CD14-positive monocyte (primary cell): ENCODE measurements around the gene SBF2. TPM values are rescaled to one million over a fixed set of nuclear protein-coding genes. Genes with fewer than 3 reads are reported as not detected.

Source experiments
- DNase-seq, 3 donors: peaks; one replicate each; pipeline ENCODE4 v3.0.0-alpha.2; 2011 to 2022
- H2AFZ ChIP-seq: 2 replicates; pipeline ENCODE4 v1.6.0; 2012; ENCODE audit warnings: mild to moderate bottlenecking, low read depth, low read length, inconsistent platforms; ENCODE audit not compliant: insufficient read depth, poor library complexity, severe bottlenecking
- H3K27ac ChIP-seq, 2 donors: 1 replicate in 1 of 2; 2 replicates in 1 of 2; pipeline ENCODE4 v1.5.1; 2012 to 2013; ENCODE audit warnings: low read length in 2 of 2, control low read depth in 1 of 2, inconsistent platforms in 1 of 2, low read depth in 1 of 2, mild to moderate bottlenecking in 1 of 2
- H3K27me3 ChIP-seq, 2 donors: one replicate each; pipeline versions ENCODE4 v1.6.0 to v1.6.1; 2011 to 2013; ENCODE audit warnings: low read length in 2 of 2; ENCODE audit not compliant: control insufficient read depth in 2 of 2, insufficient read depth in 2 of 2
- H3K36me3 ChIP-seq, 2 donors: replicated peaks in 1 of 2; 1 replicate in 1 of 2; 2 replicates in 1 of 2; pipeline versions ENCODE4 v1.5.1 to v1.6.1; 2012 to 2013; ENCODE audit warnings: low read length in 2 of 2, control low read depth in 1 of 2, inconsistent platforms in 1 of 2, mild to moderate bottlenecking in 1 of 2; ENCODE audit not compliant: insufficient read depth in 2 of 2, control insufficient read depth in 1 of 2
- H3K4me1 ChIP-seq, 2 donors: 1 replicate in 1 of 2; 2 replicates in 1 of 2; pipeline versions ENCODE4 v1.5.1 to v1.6.1; 2012 to 2013; ENCODE audit warnings: low read length in 2 of 2, control low read depth in 1 of 2, inconsistent platforms in 1 of 2, mild to moderate bottlenecking in 1 of 2, moderate library complexity in 1 of 2; ENCODE audit not compliant: insufficient read depth in 2 of 2, control insufficient read depth in 1 of 2
- H3K4me2 ChIP-seq: replicated peaks from 2 replicates; pipeline ENCODE3; 2012; ENCODE audit warnings: low read length, moderate library complexity, mild to moderate bottlenecking; ENCODE audit not compliant: poor library complexity, severe bottlenecking; ENCODE audit errors: extremely low read depth
- H3K4me3 ChIP-seq, 3 experiments: fragments of 200-600 bp in 1 of 3; sonication (generic) in 1 of 3; replicated peaks in 1 of 3; 1 replicate in 2 of 3; 2 replicates in 1 of 3; pipeline ENCODE4 v1.5.1; 2011 to 2013; ENCODE audit warnings: low read length in 3 of 3, mild to moderate bottlenecking in 3 of 3, control low read depth in 2 of 3, low read depth in 2 of 3, inconsistent platforms in 1 of 3, moderate library complexity in 1 of 3
- H3K79me2 ChIP-seq: 2 replicates; pipeline ENCODE4 v1.6.0; 2012; ENCODE audit warnings: mild to moderate bottlenecking, control low read depth, inconsistent platforms, low read length, moderate library complexity; ENCODE audit not compliant: insufficient read depth
- H3K9ac ChIP-seq: 2 replicates; pipeline ENCODE4 v1.6.0; 2017; ENCODE audit warnings: low read length, mild to moderate bottlenecking; ENCODE audit not compliant: insufficient read depth, poor library complexity, severe bottlenecking
- H3K9me3 ChIP-seq, 2 donors: replicated peaks in 1 of 2; 1 replicate in 1 of 2; 2 replicates in 1 of 2; pipeline versions ENCODE4 v1.5.1 to v1.6.1; 2012 to 2013; ENCODE audit warnings: low read length in 2 of 2, control low read depth in 1 of 2; ENCODE audit not compliant: control insufficient read depth in 1 of 2, insufficient read depth in 1 of 2
- H4K20me1 ChIP-seq: 2 replicates; pipeline ENCODE4 v1.6.0; 2012; ENCODE audit warnings: mild to moderate bottlenecking, low read length, control low read depth, moderate library complexity; ENCODE audit not compliant: insufficient read depth
- H3K27ac Mint-ChIP-seq, 7 donors: one replicate each; pipeline ENCODE4 v1.8.0; 2020; ENCODE audit warnings: mild to moderate bottlenecking in 7 of 7, mixed read lengths in 7 of 7, moderate library complexity in 6 of 7, inconsistent platforms in 2 of 7
- H3K27me3 Mint-ChIP-seq, 3 donors: one replicate each; pipeline ENCODE4 v1.8.0; 2021 to 2022; ENCODE audit warnings: low read depth in 3 of 3, mild to moderate bottlenecking in 3 of 3, mixed read lengths in 3 of 3, moderate library complexity in 3 of 3, inconsistent platforms in 1 of 3
- H3K36me3 Mint-ChIP-seq, 2 donors: one replicate each; pipeline ENCODE4 v1.8.0; 2020; ENCODE audit warnings: mixed read lengths in 2 of 2, inconsistent platforms in 1 of 2, mild to moderate bottlenecking in 1 of 2
- H3K4me1 Mint-ChIP-seq: one replicate; pipeline ENCODE4 v1.8.0; 2020; ENCODE audit warnings: mild to moderate bottlenecking, mixed read lengths
- H3K4me3 Mint-ChIP-seq, 2 donors: one replicate each; pipeline ENCODE4 v1.8.0; 2020; ENCODE audit warnings: mild to moderate bottlenecking in 2 of 2, mixed read lengths in 2 of 2, moderate library complexity in 1 of 2
- H3K9me3 Mint-ChIP-seq, 7 donors: one replicate each; pipeline ENCODE4 v1.8.0; 2020 to 2022; ENCODE audit warnings: mixed read lengths in 7 of 7, mild to moderate bottlenecking in 6 of 7, moderate library complexity in 6 of 7, inconsistent platforms in 2 of 7
- WGBS: methylation state at CpG from one replicate; pipeline ENCODE4 v1.1.5; 2013; ENCODE audit warnings: missing lambda C conversion rate; ENCODE audit not compliant: insufficient coverage; 5-methylcytosine and 5-hydroxymethylcytosine counted together
- intact Hi-C, 2 donors: fragments of 100-400 bp; cut with micrococcal nuclease; formaldehyde crosslinking; loops; one replicate each; pipeline versions ENCODE4 v1.15.0 to v1.15.1; 2023
- polyA plus RNA-seq, 3 donors: library from polyadenylated mRNA; depleted of rRNA in 1 of 3; unstranded in 2 of 3; stranded (reverse) in 1 of 3; fragments of 300-500 nt in 2 of 3; fragments of >200 nt in 1 of 3; fragmentation: Illumina TruSeq in 2 of 3; gene quantifications; 1 replicate in 2 of 3; 2 replicates in 1 of 3; pipeline ENCODE4 v1.2.3, GENCODE V29; 2012 to 2021
- TF ChIP-seq, protein P1 (sequence below): fragments of 200-600 bp; IDR thresholded peaks from one replicate; pipeline ENCODE4 v1.8.0; 2022; ENCODE audit warnings: antibody characterized with exemption, mild to moderate bottlenecking

Gene SBF2
- polyA plus RNA-seq, 3 donors = 8.9 to 30.7 (median 16.4) TPM

DNA sequence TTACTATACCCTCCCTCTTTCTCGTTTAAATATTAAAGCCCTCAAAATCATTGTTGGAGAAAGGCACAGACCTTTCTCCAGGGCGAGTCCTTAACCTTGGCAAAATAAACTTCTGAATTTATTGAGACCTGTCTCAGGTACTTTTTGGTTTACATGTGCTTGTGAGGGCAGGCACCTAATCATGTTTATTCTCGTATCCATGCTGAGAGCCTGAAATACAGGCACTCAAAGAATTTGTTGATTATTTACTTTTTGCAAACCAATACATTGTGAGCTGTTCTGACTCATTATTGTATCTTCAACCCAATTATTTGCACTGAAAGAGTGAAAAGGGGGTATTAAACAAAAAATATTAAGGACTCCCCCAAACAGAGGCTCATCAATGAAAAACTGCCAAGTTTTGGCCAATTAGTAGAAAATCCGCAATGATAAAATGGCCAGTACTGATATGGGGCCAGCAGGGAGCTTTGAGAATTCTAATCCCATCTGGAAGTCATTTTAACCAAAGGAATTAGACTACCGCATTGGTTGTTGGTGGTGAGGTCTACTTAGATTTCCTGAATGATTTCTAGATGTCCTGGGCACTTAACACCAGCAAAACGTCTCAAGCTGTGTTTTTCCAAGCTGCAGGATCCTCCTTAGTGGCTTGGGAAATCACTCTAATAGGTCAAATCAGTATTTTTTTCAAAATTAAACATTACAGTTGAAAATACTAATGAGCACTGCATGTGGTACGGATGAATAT is 472.8 kb downstream of the SBF2 start:
- H3K4me2 ChIP-seq = no peak overlapping the region
- intact Hi-C loops = no loop called here
- WGBS = 100% methylated on average over 2 of the region's 7 CpGs

DNA sequence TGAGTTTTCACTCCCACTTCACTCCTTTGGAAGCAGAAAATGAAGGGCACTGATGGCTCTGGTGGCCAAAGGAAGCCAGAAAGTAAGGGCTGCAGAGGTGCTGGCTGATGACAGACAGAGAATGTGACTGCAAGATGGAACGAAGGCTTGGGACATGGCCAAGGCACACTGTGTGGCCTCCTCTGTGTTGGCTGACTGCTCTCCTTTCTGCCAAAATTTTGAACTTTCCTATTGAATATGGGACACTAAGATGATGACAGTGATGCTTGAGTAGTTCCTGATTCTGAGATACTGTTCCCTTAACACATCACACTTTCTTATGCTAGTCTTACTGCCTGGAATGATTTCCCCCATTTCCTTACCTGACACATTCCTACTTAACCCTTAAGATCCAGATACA is 473.8 kb downstream of the SBF2 start:
- H3K27ac Mint-ChIP-seq = peak overlapping the region in 2 of 7 donors; percentile 16 to 38
- Histone ChIP-seq H4K20me1 (no peaks in the 10 kb centered on the region), H3K4me1 (no peaks in the 10 kb centered on the region), H2AFZ (no peak overlapping the region), H3K27ac (no peak overlapping the region), H3K4me2 (no peak overlapping the region), H3K4me3 (no peak overlapping the region), H3K79me2 (no peaks in the 10 kb centered on the region), H3K27me3 (no peaks in the 10 kb centered on the region), H3K36me3 (peaks cover 6 to 47% of the 10 kb centered on the region in 2 donors), H3K9ac (no peak overlapping the region), H3K9me3 (no peaks in the 10 kb centered on the region)
- no peaks in the 10 kb centered on the region for H3K9me3 Mint-ChIP-seq
- no peaks in the 10 kb centered on the region for H3K27me3 Mint-ChIP-seq
- no peak for DNase-seq
- 100% methylated on average over 1 of the region's 1 CpG for WGBS
- peaks cover 33 to 38% of the 10 kb centered on the region in 2 donors for H3K36me3 Mint-ChIP-seq
- H3K4me1 Mint-ChIP-seq = no peaks in the 10 kb centered on the region
- TF ChIP-seq, protein P1, sequence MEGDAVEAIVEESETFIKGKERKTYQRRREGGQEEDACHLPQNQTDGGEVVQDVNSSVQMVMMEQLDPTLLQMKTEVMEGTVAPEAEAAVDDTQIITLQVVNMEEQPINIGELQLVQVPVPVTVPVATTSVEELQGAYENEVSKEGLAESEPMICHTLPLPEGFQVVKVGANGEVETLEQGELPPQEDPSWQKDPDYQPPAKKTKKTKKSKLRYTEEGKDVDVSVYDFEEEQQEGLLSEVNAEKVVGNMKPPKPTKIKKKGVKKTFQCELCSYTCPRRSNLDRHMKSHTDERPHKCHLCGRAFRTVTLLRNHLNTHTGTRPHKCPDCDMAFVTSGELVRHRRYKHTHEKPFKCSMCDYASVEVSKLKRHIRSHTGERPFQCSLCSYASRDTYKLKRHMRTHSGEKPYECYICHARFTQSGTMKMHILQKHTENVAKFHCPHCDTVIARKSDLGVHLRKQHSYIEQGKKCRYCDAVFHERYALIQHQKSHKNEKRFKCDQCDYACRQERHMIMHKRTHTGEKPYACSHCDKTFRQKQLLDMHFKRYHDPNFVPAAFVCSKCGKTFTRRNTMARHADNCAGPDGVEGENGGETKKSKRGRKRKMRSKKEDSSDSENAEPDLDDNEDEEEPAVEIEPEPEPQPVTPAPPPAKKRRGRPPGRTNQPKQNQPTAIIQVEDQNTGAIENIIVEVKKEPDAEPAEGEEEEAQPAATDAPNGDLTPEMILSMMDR = no peak
- H3K4me3 Mint-ChIP-seq = no peak overlapping the region
- intact Hi-C loops = no loop called here

More for the DNA sequence above, 472.8 kb downstream of the SBF2 start:
- H3K27ac ChIP-seq = no peak overlapping the region
- no peak overlapping the region for H3K9ac ChIP-seq
- H2AFZ ChIP-seq = no peak overlapping the region
- Mint-ChIP-seq H3K4me3 (no peak overlapping the region), H3K9me3 (no peaks in the 10 kb centered on the region), H3K27ac (no peak overlapping the region), H3K27me3 (no peaks in the 10 kb centered on the region), H3K4me1 (no peaks in the 10 kb centered on the region), H3K36me3 (peaks cover 30 to 31% of the 10 kb centered on the region in 2 donors)
- no peaks in the 10 kb centered on the region for H3K27me3 ChIP-seq
- DNase-seq = no peak
- H3K36me3 ChIP-seq = peaks cover 9 to 50% of the 10 kb centered on the region in 2 donors
- H4K20me1 ChIP-seq = no peaks in the 10 kb centered on the region
- TF ChIP-seq, protein P1 = no peak
- no peaks in the 10 kb centered on the region for H3K9me3 ChIP-seq
- no peaks in the 10 kb centered on the region for H3K4me1 ChIP-seq
- H3K79me2 ChIP-seq = no peaks in the 10 kb centered on the region
- H3K4me3 ChIP-seq = no peak overlapping the region
